ENCODE results near the gene ASB1. TPM values are rescaled to one million over a fixed set of nuclear protein-coding genes. Genes with fewer than 3 reads are reported as not detected.

ASB1 gene
- total RNA-seq, 1 donor from 2014 or later: 8.5 TPM

DNA sequence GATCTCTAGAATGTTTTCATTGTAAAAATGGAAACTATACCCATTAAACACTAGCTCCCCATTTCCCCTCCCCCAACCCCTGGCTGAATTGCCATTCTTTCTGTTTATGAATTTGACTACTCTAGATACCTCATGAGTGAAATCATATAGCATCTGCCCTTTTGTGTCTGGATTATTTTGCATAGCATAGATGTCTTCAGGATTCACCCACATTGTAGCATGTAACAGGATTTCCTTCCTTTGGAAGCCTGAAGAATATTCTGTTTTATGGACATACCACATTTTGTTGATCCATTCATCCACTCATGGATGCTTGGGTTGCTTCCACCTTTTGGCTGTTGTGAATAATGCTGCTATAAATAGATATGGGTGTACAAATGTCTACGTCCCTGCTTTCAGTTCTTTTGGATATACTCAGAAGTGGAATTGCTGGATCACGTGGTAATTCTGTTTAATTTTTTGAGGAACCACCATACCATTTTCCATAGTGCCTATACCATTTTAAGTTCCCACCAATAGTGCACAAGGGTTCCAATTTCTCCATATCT, 7.7 kb upstream of the ASB1 start:
- peaks cover 16% of the 10 kb centered on the region for H3K4me1 Mint-ChIP-seq (ENCODE audit: unreplicated experiment)
- no peak for DNase-seq (ENCODE audit: low spot score)
- H3K36me3 Mint-ChIP-seq (ENCODE audit: low read depth, unreplicated experiment): peaks cover 11% of the 10 kb centered on the region
- no peak overlapping the region for H3K27ac Mint-ChIP-seq (ENCODE audit: unreplicated experiment)
- H3K9me3 Mint-ChIP-seq (ENCODE audit: unreplicated experiment): peaks cover 8% of the 10 kb centered on the region
- TF ChIP-seq, protein P1, sequence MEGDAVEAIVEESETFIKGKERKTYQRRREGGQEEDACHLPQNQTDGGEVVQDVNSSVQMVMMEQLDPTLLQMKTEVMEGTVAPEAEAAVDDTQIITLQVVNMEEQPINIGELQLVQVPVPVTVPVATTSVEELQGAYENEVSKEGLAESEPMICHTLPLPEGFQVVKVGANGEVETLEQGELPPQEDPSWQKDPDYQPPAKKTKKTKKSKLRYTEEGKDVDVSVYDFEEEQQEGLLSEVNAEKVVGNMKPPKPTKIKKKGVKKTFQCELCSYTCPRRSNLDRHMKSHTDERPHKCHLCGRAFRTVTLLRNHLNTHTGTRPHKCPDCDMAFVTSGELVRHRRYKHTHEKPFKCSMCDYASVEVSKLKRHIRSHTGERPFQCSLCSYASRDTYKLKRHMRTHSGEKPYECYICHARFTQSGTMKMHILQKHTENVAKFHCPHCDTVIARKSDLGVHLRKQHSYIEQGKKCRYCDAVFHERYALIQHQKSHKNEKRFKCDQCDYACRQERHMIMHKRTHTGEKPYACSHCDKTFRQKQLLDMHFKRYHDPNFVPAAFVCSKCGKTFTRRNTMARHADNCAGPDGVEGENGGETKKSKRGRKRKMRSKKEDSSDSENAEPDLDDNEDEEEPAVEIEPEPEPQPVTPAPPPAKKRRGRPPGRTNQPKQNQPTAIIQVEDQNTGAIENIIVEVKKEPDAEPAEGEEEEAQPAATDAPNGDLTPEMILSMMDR (IDR thresholded peaks at IDR 0.05; ENCODE audit: unreplicated experiment): no peak
- no peak overlapping the region for H3K4me3 Mint-ChIP-seq (ENCODE audit: unreplicated experiment)
- H3K27me3 Mint-ChIP-seq (ENCODE audit: unreplicated experiment): peaks cover 5% of the 10 kb centered on the region

DNA sequence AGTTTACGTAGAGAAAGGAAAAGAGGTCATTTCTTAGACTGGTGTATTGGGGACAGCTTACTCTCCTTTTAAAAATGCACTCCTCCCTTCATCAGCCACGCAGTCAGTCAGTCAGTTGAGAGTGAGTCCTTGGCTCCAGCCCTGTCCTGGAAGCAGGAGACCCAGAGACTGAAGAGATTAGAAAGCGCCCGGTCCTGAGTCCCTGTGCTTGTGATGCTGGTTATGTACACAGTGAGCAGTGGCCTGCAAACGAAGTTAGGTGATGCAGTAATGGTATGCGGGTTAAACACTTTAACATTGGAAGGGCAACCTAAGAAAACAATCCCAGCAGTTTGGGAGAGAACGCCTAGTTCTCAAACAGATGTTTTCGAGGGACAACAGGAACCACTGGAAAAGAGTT, 6.3 kb upstream of the ASB1 start:
- no peak overlapping the region for H3K4me3 Mint-ChIP-seq (ENCODE audit: unreplicated experiment)
- peaks cover 7% of the 10 kb centered on the region for H3K27me3 Mint-ChIP-seq (ENCODE audit: unreplicated experiment)
- H3K9me3 Mint-ChIP-seq (ENCODE audit: unreplicated experiment): peaks cover 8% of the 10 kb centered on the region
- no peak overlapping the region for H3K27ac Mint-ChIP-seq (ENCODE audit: unreplicated experiment)
- H3K4me1 Mint-ChIP-seq (ENCODE audit: unreplicated experiment): peaks cover 18% of the 10 kb centered on the region
- TF ChIP-seq, protein P1 (IDR thresholded peaks at IDR 0.05; ENCODE audit: unreplicated experiment): no peak
- DNase-seq (ENCODE audit: low spot score): no peak
- H3K36me3 Mint-ChIP-seq (ENCODE audit: low read depth, unreplicated experiment): peaks cover 11% of the 10 kb centered on the region

DNA sequence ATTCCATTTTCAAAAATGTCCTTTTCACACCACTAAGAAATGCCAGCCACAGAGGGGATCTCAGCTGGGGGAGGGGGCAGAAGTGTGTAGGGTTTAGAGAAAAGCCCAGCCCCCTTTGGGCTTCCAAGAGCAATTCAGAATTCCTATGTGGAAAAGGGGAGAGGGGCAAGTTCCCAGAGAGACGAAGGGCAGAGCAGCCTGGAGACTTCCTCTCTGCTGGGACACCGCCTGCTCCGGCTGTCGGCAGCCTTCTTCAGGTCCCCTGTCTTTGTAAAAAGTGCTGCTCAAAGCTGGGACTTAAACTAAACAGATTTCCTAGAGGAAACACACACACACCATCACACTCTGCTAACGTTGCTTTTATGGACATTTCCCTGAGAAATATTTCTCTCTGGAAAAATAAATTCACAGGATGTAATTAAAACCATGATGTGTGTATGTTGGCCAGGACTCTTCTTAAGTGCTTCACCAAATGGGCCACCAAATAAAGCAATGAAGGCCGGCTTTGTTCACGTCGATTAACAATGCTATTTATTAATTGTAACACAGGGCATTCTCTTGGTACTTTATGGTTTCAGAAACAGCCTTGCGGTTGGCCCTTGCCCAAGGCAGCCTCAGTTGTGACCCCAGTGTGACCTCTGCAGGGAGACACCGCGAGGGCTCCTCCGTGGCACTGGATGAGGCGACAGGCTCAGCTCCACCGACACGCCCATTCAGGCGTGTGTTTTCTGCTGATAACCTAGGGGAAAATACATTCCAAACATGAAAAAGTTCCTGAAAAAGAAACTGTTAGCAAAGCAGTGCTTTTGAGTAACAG, 5.6 kb upstream of the ASB1 start:
- Mint-ChIP-seq H3K4me3 (ENCODE audit: unreplicated experiment) (no peak overlapping the region), H3K9me3 (ENCODE audit: unreplicated experiment) (peaks cover 8% of the 10 kb centered on the region), H3K4me1 (ENCODE audit: unreplicated experiment) (peaks cover 21% of the 10 kb centered on the region), H3K27ac (ENCODE audit: unreplicated experiment) (no peak overlapping the region), H3K36me3 (ENCODE audit: low read depth, unreplicated experiment) (peaks cover 8% of the 10 kb centered on the region), H3K27me3 (ENCODE audit: unreplicated experiment) (peaks cover 8% of the 10 kb centered on the region)
- no peak for DNase-seq (ENCODE audit: low spot score)
- TF ChIP-seq, protein P1 (IDR thresholded peaks at IDR 0.05; ENCODE audit: unreplicated experiment): no peak

DNA sequence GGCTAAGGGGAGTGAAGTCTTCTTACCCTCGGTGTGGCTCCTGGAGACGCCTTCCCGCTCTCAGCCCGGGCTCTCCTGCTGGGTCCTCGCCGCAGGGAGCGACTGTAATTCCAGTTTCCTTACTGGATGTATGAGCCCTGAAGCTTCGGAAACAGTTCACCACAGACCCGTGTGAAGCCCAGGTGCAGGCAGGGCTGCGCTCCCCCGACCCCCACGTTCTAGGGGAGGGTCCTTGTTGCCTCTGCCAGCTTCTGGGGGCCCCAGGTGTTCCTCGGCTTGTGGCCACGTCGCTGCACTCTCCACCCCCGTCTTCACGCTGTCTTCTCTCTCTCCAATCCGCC, 5.1 kb upstream of the ASB1 start:
- Mint-ChIP-seq H3K36me3 (ENCODE audit: low read depth, unreplicated experiment) (peaks cover 2% of the 10 kb centered on the region), H3K27me3 (ENCODE audit: unreplicated experiment) (peaks cover 8% of the 10 kb centered on the region), H3K4me1 (ENCODE audit: unreplicated experiment) (peaks cover 23% of the 10 kb centered on the region), H3K27ac (ENCODE audit: unreplicated experiment) (no peak overlapping the region), H3K9me3 (ENCODE audit: unreplicated experiment) (peaks cover 2% of the 10 kb centered on the region), H3K4me3 (ENCODE audit: unreplicated experiment) (no peak overlapping the region)
- no peak for DNase-seq (ENCODE audit: low spot score)
- TF ChIP-seq, protein P1 (IDR thresholded peaks at IDR 0.05; ENCODE audit: unreplicated experiment): no peak

- H3K27me3 Mint-ChIP-seq (ENCODE audit: unreplicated experiment): peaks cover 9% of the 10 kb centered on the region
- no peaks in the 10 kb centered on the region for H3K36me3 Mint-ChIP-seq (ENCODE audit: low read depth, unreplicated experiment)
- no peak overlapping the region for H3K27ac Mint-ChIP-seq (ENCODE audit: unreplicated experiment)
- H3K4me1 Mint-ChIP-seq (ENCODE audit: unreplicated experiment): peaks cover 24% of the 10 kb centered on the region
- TF ChIP-seq, protein P1 (IDR thresholded peaks at IDR 0.05; ENCODE audit: unreplicated experiment): no peak
- H3K4me3 Mint-ChIP-seq (ENCODE audit: unreplicated experiment): no peak overlapping the region
- no peak for DNase-seq (ENCODE audit: low spot score)
- H3K9me3 Mint-ChIP-seq (ENCODE audit: unreplicated experiment): no peaks in the 10 kb centered on the region
Measured at GRCh38 chr2:238422285-238422684, 4.4 kb upstream of the ASB1 start.
